ENCODE results near the gene ABL2. TPM values are rescaled to one million over a fixed set of nuclear protein-coding genes. Genes with fewer than 3 reads are reported as not detected.
"Not testable (repeated sequence)": the region's sequence is repeated elsewhere in the genome, so short reads cannot be mapped to it uniquely, and the experiment has no call there.

ABL2 gene
- total RNA-seq, 1 donor from 2014 or later, result 18.6 TPM

- no peak for TF ChIP-seq CTCF (conservative IDR thresholded peaks at IDR 0.05)
- H3K9me3 Mint-ChIP-seq, result peaks cover 5% of the 10 kb centered on the region
- H3K27ac Mint-ChIP-seq, result peak overlapping the region; percentile 18
- peaks cover under 1% of the 10 kb centered on the region for H3K4me1 Mint-ChIP-seq (ENCODE audit: unreplicated experiment)
- no peak overlapping the region for H3K4me3 Mint-ChIP-seq
- DNase-seq (ENCODE audit: extremely low spot score, unreplicated experiment), result no peak
- H3K27me3 Mint-ChIP-seq, result no peaks in the 10 kb centered on the region
- no peaks in the 10 kb centered on the region for H3K36me3 Mint-ChIP-seq
Measured at GRCh38 chr1:179175011-179175841, 54.3 kb downstream of the ABL2 start.

GRCh38 chr1:179170468-179170770 is 59.1 kb downstream of the ABL2 start:
- H3K36me3 Mint-ChIP-seq; DNase-seq (ENCODE audit: extremely low spot score, unreplicated experiment); H3K27me3 Mint-ChIP-seq; H3K9me3 Mint-ChIP-seq; H3K27ac Mint-ChIP-seq; H3K4me3 Mint-ChIP-seq: not testable (repeated sequence)
- peaks cover 14% of the 10 kb centered on the region for H3K4me1 Mint-ChIP-seq (ENCODE audit: unreplicated experiment)

- Mint-ChIP-seq H3K4me3 (no peak overlapping the region), H3K9me3 (peaks cover 5% of the 10 kb centered on the region), H3K27me3 (no peaks in the 10 kb centered on the region), H3K4me1 (ENCODE audit: unreplicated experiment) (peaks cover 17% of the 10 kb centered on the region), H3K36me3 (no peaks in the 10 kb centered on the region), H3K27ac (no peak overlapping the region)
- no peak for TF ChIP-seq CTCF (conservative IDR thresholded peaks at IDR 0.05)
- DNase-seq (ENCODE audit: extremely low spot score, unreplicated experiment), result no peak
Measured at GRCh38 chr1:179169616-179170467, 59.6 kb downstream of the ABL2 start.

GRCh38 chr1:179168536-179168935 is 60.9 kb downstream of the ABL2 start:
- Mint-ChIP-seq H3K27me3 (no peaks in the 10 kb centered on the region), H3K4me3 (no peak overlapping the region), H3K4me1 (ENCODE audit: unreplicated experiment) (peaks cover 24% of the 10 kb centered on the region), H3K36me3 (peaks cover 9% of the 10 kb centered on the region), H3K27ac (no peak overlapping the region), H3K9me3 (peaks cover 5% of the 10 kb centered on the region)
- DNase-seq (ENCODE audit: extremely low spot score, unreplicated experiment), result no peak
- TF ChIP-seq CTCF (conservative IDR thresholded peaks at IDR 0.05), result no peak

GRCh38 chr1:179167955-179168354 is 61.5 kb downstream of the ABL2 start:
- Mint-ChIP-seq H3K4me1 (ENCODE audit: unreplicated experiment) (peaks cover 24% of the 10 kb centered on the region), H3K27ac (no peak overlapping the region), H3K4me3 (no peak overlapping the region), H3K27me3 (no peaks in the 10 kb centered on the region), H3K9me3 (peaks cover 5% of the 10 kb centered on the region), H3K36me3 (peaks cover 9% of the 10 kb centered on the region)
- TF ChIP-seq CTCF (conservative IDR thresholded peaks at IDR 0.05), result no peak
- no peak for DNase-seq (ENCODE audit: extremely low spot score, unreplicated experiment)

GRCh38 chr1:179167418-179167777 is 62.1 kb downstream of the ABL2 start:
- Mint-ChIP-seq H3K9me3 (peaks cover 5% of the 10 kb centered on the region), H3K4me1 (ENCODE audit: unreplicated experiment) (peaks cover 24% of the 10 kb centered on the region), H3K4me3 (no peak overlapping the region), H3K27me3 (no peaks in the 10 kb centered on the region), H3K27ac (no peak overlapping the region), H3K36me3 (peaks cover 9% of the 10 kb centered on the region)
- TF ChIP-seq CTCF (conservative IDR thresholded peaks at IDR 0.05), result no peak
- DNase-seq (ENCODE audit: extremely low spot score, unreplicated experiment), result no peak
